SKM-1 (cell line): ENCODE data around the gene ZNF750.

Experiments
- DNase-seq: peaks from one replicate; lab custom pipeline; 2025; ENCODE audit not compliant: unreplicated experiment; lab: John Stamatoyannopoulos, UW

The ZNF750 gene

GRCh38 chr17:82813299-82814051 is 26.3 kb downstream of the ZNF750 start:
- no peak for DNase-seq

- DNase-seq, result no peak
These were observed 27.2 kb downstream of the ZNF750 start for GRCh38 chr17:82812601-82813000.

- no peak for DNase-seq
These were observed 27.8 kb downstream of the ZNF750 start for GRCh38 chr17:82812058-82812457.

- DNase-seq, result no peak
These were observed 29.0 kb downstream of the ZNF750 start for GRCh38 chr17:82810644-82811430.

GRCh38 chr17:82808921-82809905 is 30.6 kb downstream of the ZNF750 start:
- DNase-seq, result no peak

- no peak for DNase-seq
These were observed 31.8 kb downstream of the ZNF750 start for GRCh38 chr17:82808006-82808405.

GRCh38 chr17:82807562-82807961 is 32.3 kb downstream of the ZNF750 start:
- no peak for DNase-seq

GRCh38 chr17:82807101-82807500 is 32.7 kb downstream of the ZNF750 start:
- no peak for DNase-seq

GRCh38 chr17:82806645-82807044 is 33.2 kb downstream of the ZNF750 start:
- DNase-seq, result no peak

GRCh38 chr17:82805823-82806222 is 34.0 kb downstream of the ZNF750 start:
- DNase-seq, result no peak

- no peak for DNase-seq
These were observed 34.6 kb downstream of the ZNF750 start for GRCh38 chr17:82805254-82805653.

- no peak for DNase-seq
These were observed 35.2 kb downstream of the ZNF750 start for GRCh38 chr17:82804442-82805191.

GRCh38 chr17:82803606-82804005 is 36.2 kb downstream of the ZNF750 start:
- DNase-seq, result no peak

- DNase-seq, result no peak
These were observed 36.6 kb downstream of the ZNF750 start for GRCh38 chr17:82803185-82803584.

- DNase-seq, result no peak
These were observed 37.6 kb downstream of the ZNF750 start for GRCh38 chr17:82802075-82802780.

- DNase-seq, result no peak
These were observed 38.3 kb downstream of the ZNF750 start for GRCh38 chr17:82801377-82801970.

- DNase-seq, result no peak
These were observed 38.9 kb downstream of the ZNF750 start for GRCh38 chr17:82800885-82801284.

- no peak for DNase-seq
These were observed 40.2 kb downstream of the ZNF750 start for GRCh38 chr17:82799591-82799990.

GRCh38 chr17:82798752-82799151 is 41.1 kb downstream of the ZNF750 start:
- no peak for DNase-seq
